SU-DHL-6 (cell line): ENCODE results near the gene SIRPA.

ENCODE experiments used
- H2AFZ ChIP-seq: fragments of 200-600 bp; sonication (generic); 2 replicates; pipeline ENCODE4 v1.6.1; 2014; ENCODE audit warnings: low read depth, mild to moderate bottlenecking, moderate library complexity, mixed read lengths, antibody characterized with exemption, low read length; ENCODE audit not compliant: severe bottlenecking
- H3F3A ChIP-seq: fragments of 200-600 bp; shearing (Covaris generic); 2 replicates; pipeline ENCODE4 v1.6.0; 2016; ENCODE audit warnings: antibody characterized with exemption, mild to moderate bottlenecking; ENCODE audit not compliant: insufficient read depth
- H3K27ac ChIP-seq: fragments of 200-600 bp; sonication (generic); 2 replicates; pipeline ENCODE4 v1.5.1; 2016; ENCODE audit warnings: low read depth, mild to moderate bottlenecking, low read length, moderate library complexity, mixed read lengths
- H3K27me3 ChIP-seq: fragments of 200-600 bp; sonication (generic), shearing (Covaris generic); 2 replicates; pipeline ENCODE4 v1.6.0; 2014; ENCODE audit warnings: mild to moderate bottlenecking, low read length
- H3K36me3 ChIP-seq: fragments of 200-600 bp; sonication (generic); 2 replicates; pipeline ENCODE4 v1.6.1; 2014; ENCODE audit warnings: mild to moderate bottlenecking, low read length, mixed read lengths
- H3K4me2 ChIP-seq: fragments of 300-600, 200-600 bp; shearing (Covaris generic), sonication (generic); 2 replicates; pipeline ENCODE4 v1.6.0; 2014; ENCODE audit warnings: low read length, low read depth, mild to moderate bottlenecking; ENCODE audit not compliant: poor library complexity, severe bottlenecking
- H3K4me3 ChIP-seq: fragments of 200-600 bp; sonication (generic); 2 replicates; pipeline ENCODE4 v1.5.1; 2014; ENCODE audit warnings: antibody characterized with exemption, low read length, mild to moderate bottlenecking, mixed read lengths; ENCODE audit not compliant: insufficient read depth, poor library complexity, severe bottlenecking
- H3K79me2 ChIP-seq: fragments of 200-600 bp; sonication (generic); 2 replicates; pipeline ENCODE4 v1.6.1; 2014; ENCODE audit warnings: mild to moderate bottlenecking, low read length, moderate library complexity; ENCODE audit not compliant: insufficient read depth
- H3K9ac ChIP-seq: fragments of 200-600 bp; sonication (generic); 2 replicates; pipeline ENCODE4 v1.7.0; 2014; ENCODE audit warnings: mild to moderate bottlenecking, low read length
- H3K9me2 ChIP-seq: fragments of 200-600 bp; sonication (generic); replicated peaks from 2 replicates; pipeline ENCODE4 v1.6.1; 2014; ENCODE audit warnings: low read length; ENCODE audit not compliant: insufficient read depth
- H3K9me3 ChIP-seq: fragments of 200-600 bp; sonication (generic); 2 replicates; pipeline ENCODE4 v1.6.1; 2014; ENCODE audit warnings: low read length, mixed read lengths; ENCODE audit not compliant: insufficient read depth
- H4K20me1 ChIP-seq: fragments of 200-600 bp; sonication (generic); 2 replicates; pipeline ENCODE4 v1.6.1; 2014; ENCODE audit warnings: low read depth, mild to moderate bottlenecking, antibody characterized with exemption, low read length, moderate library complexity, mixed read lengths
- CTCF ChIP-seq: fragments of 200-600 bp; sonication (generic); IDR thresholded peaks from one replicate; pipeline ENCODE4 v1.5.1; 2017; ENCODE audit warnings: antibody characterized with exemption, mild to moderate bottlenecking, low read length, moderate library complexity; ENCODE audit not compliant: insufficient read depth, poor library complexity, severe bottlenecking
- EZH2phosphoT487 ChIP-seq: fragments of 200-600 bp; sonication (generic), shearing (Covaris generic); conservative IDR thresholded peaks from 2 replicates; pipeline ENCODE4 v1.6.1; 2018; ENCODE audit warnings: mild to moderate bottlenecking, antibody characterized with exemption, low read length, moderate library complexity, mixed read lengths

SIRPA gene

GRCh38 chr20:1890469-1891262 lies 4.5 kb upstream of the SIRPA start:
- Histone ChIP-seq H3K4me3 (no peak overlapping the region), H3K36me3 (no peaks in the 10 kb centered on the region), H3K27me3 (0 out of 2 replicates have a peak, but pooled peaks cover 1% of the 10 kb centered on the region), H2AFZ (no peak overlapping the region), H3K27ac (no peak overlapping the region), H3K9ac (no peak overlapping the region), H3K79me2 (no peaks in the 10 kb centered on the region), H4K20me1 (no peaks in the 10 kb centered on the region), H3K4me2 (no peak overlapping the region), H3F3A (no peaks in the 10 kb centered on the region), H3K9me2 (no peaks in the 10 kb centered on the region), H3K9me3 (no peaks in the 10 kb centered on the region)
- no peak for TF ChIP-seq EZH2phosphoT487
- no peak for TF ChIP-seq CTCF

GRCh38 chr20:1891263-1892118 lies 3.7 kb upstream of the SIRPA start:
- no peak for TF ChIP-seq EZH2phosphoT487
- no peak for TF ChIP-seq CTCF
- Histone ChIP-seq H3K36me3 (no peaks in the 10 kb centered on the region), H3K27ac (no peak overlapping the region), H4K20me1 (no peaks in the 10 kb centered on the region), H3K27me3 (0 out of 2 replicates have a peak, but pooled peaks cover 2% of the 10 kb centered on the region), H3K9me2 (no peaks in the 10 kb centered on the region), H3K9ac (no peak overlapping the region), H3F3A (no peaks in the 10 kb centered on the region), H3K4me3 (no peak overlapping the region), H3K79me2 (no peaks in the 10 kb centered on the region), H2AFZ (no peak overlapping the region), H3K4me2 (no peak overlapping the region), H3K9me3 (no peaks in the 10 kb centered on the region)

- no peak overlapping the region for H3K27ac ChIP-seq
- H3K4me3 ChIP-seq, result no peak overlapping the region
- no peaks in the 10 kb centered on the region for H3K79me2 ChIP-seq
- no peaks in the 10 kb centered on the region for H3F3A ChIP-seq
- no peaks in the 10 kb centered on the region for H3K9me3 ChIP-seq
- H3K9ac ChIP-seq, result no peak overlapping the region
- H4K20me1 ChIP-seq, result no peaks in the 10 kb centered on the region
- no peaks in the 10 kb centered on the region for H3K36me3 ChIP-seq
- no peaks in the 10 kb centered on the region for H3K9me2 ChIP-seq
- TF ChIP-seq CTCF, result no peak
- no peak for TF ChIP-seq EZH2phosphoT487
- no peak overlapping the region for H2AFZ ChIP-seq
- no peak overlapping the region for H3K4me2 ChIP-seq
- 0 out of 2 replicates have a peak, but pooled peaks cover 2% of the 10 kb centered on the region for H3K27me3 ChIP-seq
Observed at GRCh38 chr20:1892119-1892385, 3.2 kb upstream of the SIRPA start.
